HG03135 (cell line): ENCODE data around the gene KNCN.

ENCODE experiments used
- ATAC-seq: cut with Tn5 transposase; IDR thresholded peaks from one replicate; pipeline ENCODE4 v1.9.1; 2021; ENCODE audit warnings: mild to moderate bottlenecking, moderate library complexity; ENCODE audit not compliant: unreplicated experiment

KNCN gene

GRCh38 chr1:46569116-46569515, 17.7 kb upstream of the KNCN start:
- ATAC-seq: no peak

GRCh38 chr1:46568461-46568891, 17.0 kb upstream of the KNCN start:
- no peak for ATAC-seq

- no peak for ATAC-seq
Observed at GRCh38 chr1:46563341-46563740, 11.9 kb upstream of the KNCN start.

GRCh38 chr1:46562498-46562897, 11.1 kb upstream of the KNCN start:
- ATAC-seq: no peak

GRCh38 chr1:46558966-46559365, 7.5 kb upstream of the KNCN start:
- no peak for ATAC-seq

GRCh38 chr1:46558141-46558963, 6.9 kb upstream of the KNCN start:
- ATAC-seq: no peak

GRCh38 chr1:46557403-46557802, 6.0 kb upstream of the KNCN start:
- ATAC-seq: no peak

- ATAC-seq: no peak
Observed at GRCh38 chr1:46556822-46557221, 5.4 kb upstream of the KNCN start.

- no peak for ATAC-seq
Observed at GRCh38 chr1:46555826-46556619, 4.6 kb upstream of the KNCN start.

GRCh38 chr1:46554597-46555381, 3.3 kb upstream of the KNCN start:
- ATAC-seq: no peak

GRCh38 chr1:46554236-46554596, 2.8 kb upstream of the KNCN start:
- ATAC-seq: no peak

- ATAC-seq: no peak
Observed at GRCh38 chr1:46553506-46553905, 2.1 kb upstream of the KNCN start.

GRCh38 chr1:46552357-46553237, 1.1 kb upstream of the KNCN start:
- no peak for ATAC-seq

GRCh38 chr1:46550751-46551231, 656 bp downstream of the KNCN start:
- ATAC-seq: no peak

- peak; percentile 51 for ATAC-seq
Observed at GRCh38 chr1:46549697-46550681, 1.5 kb downstream of the KNCN start.

- no peak for ATAC-seq
Observed at GRCh38 chr1:46547481-46548383, 3.7 kb downstream of the KNCN start.

- no peak for ATAC-seq
Observed at GRCh38 chr1:46546210-46546609, 5.2 kb downstream of the KNCN start.

- no peak for ATAC-seq
Observed at GRCh38 chr1:46545784-46546183, 5.7 kb downstream of the KNCN start.
